Omental fat pad (tissue), 4 donors: ENCODE data around the gene PCYT2. TPM values are rescaled to one million over a fixed set of nuclear protein-coding genes. Genes with fewer than 3 reads are reported as not detected.

ENCODE experiments used
- ATAC-seq: fragments of 150-250 bp; one replicate; pipeline ENCODE4 v1.9.1; 2016; ENCODE audit warnings: mild to moderate bottlenecking, moderate library complexity; ENCODE audit not compliant: low FRiP score
- DNase-seq: peaks from one replicate; pipeline ENCODE4 v3.0.0-alpha.2; 2019; ENCODE audit warnings: low spot score
- total RNA-seq, 4 donors: library from RNA; depleted of rRNA; stranded (reverse); fragments of >200 nt; gene quantifications; one replicate each; pipeline ENCODE4 v1.1.0, GENCODE V29; 2016
- TF ChIP-seq, protein P1 (sequence below), 3 donors: fragments of 450-650 bp; IDR thresholded peaks; one replicate each; pipeline ENCODE4 v1.5.1; 2016 to 2017; ENCODE audit warnings: antibody characterized with exemption in 3 of 3, mild to moderate bottlenecking in 3 of 3, moderate library complexity in 2 of 3

PCYT2 gene
- total RNA-seq, 4 donors from 2014 or later, result 36.5 to 64.7 (median 45.5) TPM

DNA sequence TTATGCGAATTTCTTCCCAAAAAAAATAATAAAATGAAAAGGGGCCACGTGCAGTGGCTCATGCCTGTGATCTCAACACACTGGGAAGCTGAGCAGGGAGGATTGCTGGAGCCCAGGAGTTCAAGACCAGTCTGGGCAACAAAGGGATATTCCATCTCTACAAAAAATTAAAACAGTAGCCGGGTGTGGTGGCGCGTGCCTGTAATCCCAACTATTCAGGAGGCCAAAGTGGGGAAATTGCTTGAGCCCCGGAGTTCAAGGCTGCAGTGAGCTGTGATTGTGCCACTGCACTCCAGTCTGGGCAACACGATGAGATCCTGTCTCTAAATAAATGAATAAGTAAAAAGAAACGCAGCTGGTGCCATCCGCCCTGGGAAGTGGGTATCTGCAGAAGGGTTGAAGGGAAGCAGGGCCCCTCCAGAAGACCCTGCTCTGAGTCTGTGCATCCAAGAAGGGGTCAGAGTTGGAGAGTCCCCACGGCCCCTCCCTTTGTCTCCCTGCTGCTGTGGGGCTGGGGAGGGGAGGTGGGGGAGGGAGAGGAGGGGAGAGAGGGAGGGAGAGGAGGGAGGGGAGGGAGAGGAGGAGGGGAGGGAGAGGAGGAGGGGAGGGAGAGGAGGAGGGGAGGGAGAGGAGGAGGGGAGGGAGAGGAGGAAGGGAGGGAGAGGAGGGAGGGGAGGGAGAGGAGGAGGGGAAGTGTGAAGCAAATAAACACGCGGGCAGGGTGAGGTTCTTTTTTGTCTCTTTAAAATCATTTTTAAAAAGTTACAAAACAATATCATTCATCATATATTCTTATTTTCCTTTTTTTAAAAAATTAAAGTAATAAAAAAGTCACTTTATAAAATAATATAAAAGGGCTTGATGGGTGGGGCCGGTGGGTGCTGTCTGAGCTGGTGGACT is 40.8 kb upstream of the PCYT2 start:
- TF ChIP-seq, protein P1, sequence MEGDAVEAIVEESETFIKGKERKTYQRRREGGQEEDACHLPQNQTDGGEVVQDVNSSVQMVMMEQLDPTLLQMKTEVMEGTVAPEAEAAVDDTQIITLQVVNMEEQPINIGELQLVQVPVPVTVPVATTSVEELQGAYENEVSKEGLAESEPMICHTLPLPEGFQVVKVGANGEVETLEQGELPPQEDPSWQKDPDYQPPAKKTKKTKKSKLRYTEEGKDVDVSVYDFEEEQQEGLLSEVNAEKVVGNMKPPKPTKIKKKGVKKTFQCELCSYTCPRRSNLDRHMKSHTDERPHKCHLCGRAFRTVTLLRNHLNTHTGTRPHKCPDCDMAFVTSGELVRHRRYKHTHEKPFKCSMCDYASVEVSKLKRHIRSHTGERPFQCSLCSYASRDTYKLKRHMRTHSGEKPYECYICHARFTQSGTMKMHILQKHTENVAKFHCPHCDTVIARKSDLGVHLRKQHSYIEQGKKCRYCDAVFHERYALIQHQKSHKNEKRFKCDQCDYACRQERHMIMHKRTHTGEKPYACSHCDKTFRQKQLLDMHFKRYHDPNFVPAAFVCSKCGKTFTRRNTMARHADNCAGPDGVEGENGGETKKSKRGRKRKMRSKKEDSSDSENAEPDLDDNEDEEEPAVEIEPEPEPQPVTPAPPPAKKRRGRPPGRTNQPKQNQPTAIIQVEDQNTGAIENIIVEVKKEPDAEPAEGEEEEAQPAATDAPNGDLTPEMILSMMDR (IDR thresholded peaks at IDR 0.05), result no peak
- DNase-seq, result no peak
- ATAC-seq, result no peak

DNA sequence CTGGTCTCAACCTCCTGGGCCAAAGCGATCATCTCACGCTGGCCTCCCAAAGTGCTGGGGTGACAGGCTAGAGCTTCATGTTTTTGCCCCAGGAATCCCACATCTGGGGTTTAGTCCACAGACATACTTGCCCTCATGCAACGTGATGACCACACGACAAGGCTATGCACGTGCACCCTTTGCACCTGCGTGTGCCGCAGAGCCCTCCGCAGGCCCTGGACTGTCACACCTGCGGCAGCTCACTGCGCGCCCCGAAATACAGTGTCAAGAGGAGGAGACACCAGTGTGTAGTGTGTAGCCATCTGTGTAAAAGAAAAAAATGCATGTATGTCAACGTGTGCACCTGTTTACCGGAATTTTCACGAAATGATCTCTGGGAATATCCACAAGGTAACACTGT is 39.3 kb upstream of the PCYT2 start:
- TF ChIP-seq, protein P1 (IDR thresholded peaks at IDR 0.05), result no peak
- ATAC-seq (no peak), DNase-seq (no peak)

DNA sequence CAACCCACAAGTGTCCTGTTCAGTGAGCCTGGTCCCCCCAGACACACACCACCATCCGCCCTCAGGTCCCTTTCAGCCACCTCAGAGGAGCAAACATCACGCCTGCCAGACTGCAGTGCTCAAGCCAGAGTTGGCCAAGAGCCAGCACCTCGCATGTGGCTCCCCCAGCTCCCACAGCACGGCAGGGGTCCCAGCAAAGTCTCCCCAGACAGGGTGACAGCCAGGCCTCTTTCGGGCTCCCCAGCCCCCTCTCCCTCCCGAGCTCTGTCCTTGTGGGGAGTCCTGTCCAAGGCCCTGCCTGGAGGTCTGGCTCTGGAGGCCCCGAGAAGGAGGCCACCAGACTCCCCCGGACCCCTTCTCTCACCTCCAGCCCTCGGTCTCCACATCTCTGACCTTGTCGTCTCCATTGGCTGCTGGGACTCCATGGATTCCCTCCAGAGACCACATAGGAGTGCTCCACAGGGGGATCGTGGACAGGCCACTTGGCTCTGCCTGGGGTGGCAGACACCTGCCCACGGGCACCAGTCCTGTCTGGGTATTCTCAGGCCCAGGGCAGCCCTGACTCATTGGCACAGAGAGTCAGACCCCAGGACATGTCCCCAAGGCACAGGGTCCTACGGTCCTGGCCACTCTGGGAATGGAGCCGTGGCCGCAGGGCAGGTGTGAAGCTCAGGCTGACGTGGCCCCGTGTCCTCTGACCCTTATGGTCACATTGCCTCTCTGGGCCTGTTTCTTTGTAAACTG is 37.6 kb upstream of the PCYT2 start:
- TF ChIP-seq, protein P1 (IDR thresholded peaks at IDR 0.05), result no peak
- DNase-seq (no peak), ATAC-seq (peak; percentile 22)

DNA sequence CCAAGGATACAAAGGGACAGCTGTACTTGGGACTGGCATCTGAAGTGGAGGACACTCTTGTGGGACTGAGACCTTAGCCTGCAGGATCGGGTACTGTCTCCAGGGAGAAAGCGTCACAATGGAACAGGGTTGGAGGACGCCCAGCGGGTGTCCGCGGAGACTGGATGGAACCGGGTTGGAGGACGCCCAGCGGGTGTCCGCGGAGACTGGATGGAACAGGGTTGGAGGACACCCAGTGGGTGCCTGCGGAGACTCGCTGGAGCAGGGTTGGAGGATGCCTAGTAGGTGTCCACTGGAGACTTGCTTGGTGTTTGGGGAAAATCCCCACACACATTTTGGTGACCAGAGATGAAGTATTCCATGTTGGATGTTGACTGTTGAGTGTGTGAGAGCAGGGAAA is 36.0 kb upstream of the PCYT2 start, which contains the start of gene MYADML2:
Gene MYADML2 (minus strand): TSS at position 45 of the 400 bp plus-strand sequence. CDS start 5,492 bp downstream, outside the sequence.
- TF ChIP-seq, protein P1 (IDR thresholded peaks at IDR 0.05), result no peak
- DNase-seq (no peak), ATAC-seq (no peak)

DNA sequence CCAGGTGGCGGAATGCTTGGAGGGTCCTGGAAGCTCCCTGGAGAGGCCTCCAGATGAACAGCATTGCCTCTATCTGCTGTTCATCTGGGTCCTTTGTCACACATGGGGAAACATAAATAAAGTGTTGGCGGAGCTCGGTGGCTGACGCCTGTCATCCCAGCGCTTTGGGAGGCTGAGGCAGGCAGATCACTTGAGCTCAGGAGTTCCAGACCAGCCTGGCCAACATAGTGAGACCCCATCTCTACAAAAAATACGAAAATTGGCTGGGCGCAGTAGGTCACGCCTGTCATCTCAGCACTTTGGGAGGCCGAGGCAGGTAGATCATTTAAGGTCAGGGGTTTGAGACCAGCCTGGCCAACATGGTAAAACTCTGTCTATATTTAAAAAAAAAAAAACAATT is 33.7 kb upstream of the PCYT2 start:
- ATAC-seq (no peak), DNase-seq (no peak)
- TF ChIP-seq, protein P1 (IDR thresholded peaks at IDR 0.05), result no peak

DNA sequence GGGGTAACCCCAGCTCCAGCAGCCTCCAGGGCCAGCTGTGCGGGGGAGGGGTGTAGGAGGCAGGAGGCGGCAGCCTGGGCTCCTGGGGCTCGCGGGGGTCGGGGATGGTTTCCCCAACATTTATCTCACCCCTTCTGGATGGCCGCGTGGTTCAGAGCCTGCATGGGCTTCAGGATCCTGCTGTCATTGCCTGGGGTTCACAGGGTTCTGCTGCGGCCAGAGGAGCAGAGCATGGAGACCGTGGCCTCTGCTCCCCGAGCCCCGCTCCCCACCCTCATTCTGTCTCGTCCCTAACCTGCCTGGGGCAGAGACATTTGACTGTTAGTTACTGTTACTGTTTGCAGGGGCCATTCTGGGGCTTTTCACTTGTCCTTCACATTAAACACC is 31.0 kb upstream of the PCYT2 start:
- ATAC-seq, result no peak

More for the DNA sequence above, 31.0 kb upstream of the PCYT2 start:
- DNase-seq, result no peak
- TF ChIP-seq, protein P1 (IDR thresholded peaks at IDR 0.05), result no peak
